GM12878 (cell line): ENCODE data around the gene ARHGEF10L. TPM values are rescaled to one million over a fixed set of nuclear protein-coding genes. Genes with fewer than 3 reads are reported as not detected.

ENCODE experiments used
- ATAC-seq: fragments of 200-7000 bp; cut with Tn5 transposase; 3 replicates; pipeline ENCODE4 v1.9.1; 2020; ENCODE audit warnings: mild to moderate bottlenecking, moderate library complexity
- BruUV-seq: library from RNA; stranded (reverse); fragments of 400-500 nt; replicated peaks from 2 replicates; lab custom pipeline; 2021; lab: Mats Ljungman, UMichigan
- CTCF ChIA-PET: fragments of 300-600 bp; sonication (Branson Sonifier 250); formaldehyde crosslinking; extraction: SDS; loops from one replicate; lab custom pipeline; 2021; ENCODE audit warnings: inconsistent platforms; lab: Yijun Ruan, JAX
- POLR2A ChIA-PET: fragments of 350-600 bp; formaldehyde crosslinking; extraction: SDS; loops from one replicate; lab custom pipeline; 2021; ENCODE audit warnings: inconsistent platforms; lab: Charles Lee
- RAD21 ChIA-PET: fragments of 300-600 bp; sonication (Branson Sonifier 250); formaldehyde crosslinking; loops from one replicate; lab custom pipeline; 2023; ENCODE audit warnings: antibody characterized with exemption; ENCODE audit not compliant: unreplicated experiment; lab: Charles Lee
- SMC1A ChIA-PET: fragments of 300-600 bp; sonication (Branson Sonifier 250); formaldehyde crosslinking; loops from one replicate; lab custom pipeline; 2023; ENCODE audit not compliant: unreplicated experiment, uncharacterized antibody; lab: Charles Lee
- DNase-seq: peaks from one replicate; pipeline ENCODE4 v3.0.0-alpha.2; 2011; ENCODE audit warnings: low read depth, low spot score
- FAIRE-seq: peaks from 3 replicates; lab custom pipeline; 2011; peaks lifted over from hg19 to GRCh38; lab: Jason Lieb, UNC
- H2AFZ ChIP-seq: 2 replicates; pipeline ENCODE4 v1.6.0; 2011; ENCODE audit warnings: low read depth, low read length, control low read depth; ENCODE audit not compliant: control insufficient read depth
- H3K27ac ChIP-seq: 2 replicates; pipeline ENCODE4 v1.5.1; 2011; ENCODE audit warnings: control low read depth; ENCODE audit not compliant: control insufficient read depth, insufficient read depth
- H3K27me3 ChIP-seq, 2 experiments: replicated peaks in 1 of 2; 2 replicates each; pipeline versions ENCODE4 v1.6.0 to v1.6.1; 2011; ENCODE audit warnings: low read length in 1 of 2; ENCODE audit not compliant: control insufficient read depth in 2 of 2, insufficient read depth in 2 of 2
- H3K36me3 ChIP-seq, 2 experiments: 2 replicates each; pipeline ENCODE4 v1.5.1; 2011; ENCODE audit warnings: low read length in 1 of 2; ENCODE audit not compliant: control insufficient read depth in 2 of 2, insufficient read depth in 2 of 2
- H3K4me1 ChIP-seq: 2 replicates; pipeline ENCODE4 v1.6.1; 2011; ENCODE audit warnings: mild to moderate bottlenecking, low read length, moderate library complexity, mixed read lengths; ENCODE audit not compliant: control insufficient read depth, insufficient read depth
- H3K4me2 ChIP-seq: 2 replicates; pipeline ENCODE4 v1.6.0; 2011; ENCODE audit warnings: control low read depth; ENCODE audit not compliant: control insufficient read depth, insufficient read depth
- H3K4me3 ChIP-seq: fragments of 200-600 bp; sonication (generic); 2 replicates; pipeline ENCODE4 v1.5.1; 2016
- H3K79me2 ChIP-seq: 2 replicates; pipeline ENCODE4 v1.6.0; 2011; ENCODE audit warnings: low read length; ENCODE audit not compliant: control insufficient read depth, insufficient read depth
- H3K9ac ChIP-seq: 2 replicates; pipeline ENCODE4 v1.8.0; 2011; ENCODE audit warnings: low read length, control low read depth, mixed read lengths; ENCODE audit not compliant: control insufficient read depth, insufficient read depth
- H3K9me3 ChIP-seq: replicated peaks from 3 replicates; pipeline ENCODE4 v1.5.1; 2011; ENCODE audit warnings: mild to moderate bottlenecking, low read length; ENCODE audit not compliant: control insufficient read depth, insufficient read depth
- H4K20me1 ChIP-seq: 2 replicates; pipeline ENCODE4 v1.6.0; 2011; ENCODE audit not compliant: control insufficient read depth, insufficient read depth
- BCL11A ChIP-seq: IDR thresholded peaks from 2 replicates; pipeline ENCODE4 v1.6.1; 2011; ENCODE audit warnings: low read depth, low read length
- CEBPZ ChIP-seq: fragments of 150-350 bp; IDR thresholded peaks from 2 replicates; pipeline ENCODE4 v1.6.1; 2016; ENCODE audit warnings: low read depth, low read length
- CHD4 ChIP-seq: fragments of 200-600 bp; sonication (generic); IDR thresholded peaks from 2 replicates; pipeline ENCODE4 v1.6.1; 2016; ENCODE audit warnings: mild to moderate bottlenecking
- KLF5 ChIP-seq: fragments of 450-650 bp; IDR thresholded peaks from 2 replicates; pipeline ENCODE4 v1.6.1; 2014; ENCODE audit warnings: mild to moderate bottlenecking; ENCODE audit not compliant: partially characterized antibody
- SMARCA5 ChIP-seq: fragments of 450-650 bp; IDR thresholded peaks from 2 replicates; pipeline ENCODE4 v1.6.1; 2017; ENCODE audit warnings: mild to moderate bottlenecking
- WGBS: methylation state at CpG from one replicate; pipeline ENCODE4 v1.1.6; 2016; ENCODE audit warnings: low lambda C conversion rate; ENCODE audit not compliant: insufficient replicate concordance, insufficient coverage; ENCODE audit errors: missing lambda C conversion rate; 5-methylcytosine and 5-hydroxymethylcytosine counted together
- in situ Hi-C: fragments of 300-500 bp; cut with MboI; formaldehyde crosslinking; loops from 9 replicates; pipeline ENCODE4 v1.14.3; 2018; ENCODE audit warnings: mixed read lengths
- intact Hi-C: fragments of 100-400 bp; cut with micrococcal nuclease; formaldehyde crosslinking; loops from one replicate; pipeline ENCODE4 v1.14.2; 2022; ENCODE audit not compliant: unreplicated experiment
- polyA plus RNA-seq, 11 experiments: library from polyadenylated mRNA; depleted of rRNA in 4 of 11; unstranded in 6 of 11; stranded (reverse) in 5 of 11; fragments of >200 nt; fragmentation: Nextera tagmentation in 4 of 11; fragmentation: Illumina TruSeq in 1 of 11; extraction: Ambion mirVana in 4 of 11; extraction: Trizol in 1 of 11; gene quantifications; 1 replicate in 1 of 11; 2 replicates in 10 of 11; pipeline versions ENCODE4 v1.2.1 to v1.2.3, GENCODE V29; 2011 to 2016; ENCODE audit warnings: inconsistent platforms in 2 of 11, missing spikeins in 2 of 11, low read depth in 1 of 11
- total RNA-seq, 4 experiments: library from RNA; depleted of rRNA in 3 of 4; stranded (reverse); fragments of >200 nt in 3 of 4; fragmentation: Illumina TruSeq in 1 of 4; extraction: Trizol in 1 of 4; gene quantifications; 2 replicates each; pipeline versions ENCODE4 v1.2.1 to v1.2.3, GENCODE V29; 2013 to 2021
- TF ChIP-seq, protein P1 (sequence below): fragments of 450-650 bp; IDR thresholded peaks from 2 replicates; pipeline ENCODE4 v1.6.1; 2016; ENCODE audit warnings: mild to moderate bottlenecking

ARHGEF10L gene
- total and polyA plus RNA-seq, 10 of the 15 experiments (the other 5 are each of a cell fraction or from before 2014, with no cell fraction given): 0.05 to 0.94 (median 0.28) TPM; not detected in 2

DNA sequence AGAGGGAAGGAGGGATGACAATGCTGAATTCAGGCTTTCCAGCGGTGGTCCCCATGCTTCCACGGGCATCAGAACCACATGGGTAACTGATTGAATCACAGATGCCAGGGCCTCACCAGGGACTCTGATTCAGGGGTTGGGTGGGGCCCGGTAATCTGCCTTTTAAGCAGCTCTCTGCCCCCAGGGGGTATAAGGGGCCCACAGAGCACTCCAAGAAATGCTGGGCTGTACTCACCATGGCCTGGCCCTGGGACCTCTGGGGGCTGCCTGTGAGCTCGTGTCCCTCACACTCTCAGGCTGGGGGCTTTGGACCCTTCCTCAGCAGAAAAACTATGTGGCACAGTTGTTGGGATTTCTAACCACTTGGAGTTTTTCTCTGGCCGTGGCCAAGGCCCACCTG, 70.6 kb downstream of the ARHGEF10L start:
- FAIRE-seq (no peak), ATAC-seq (no peak), DNase-seq (no peak)
- in situ Hi-C loops (no loop called here), intact Hi-C loops (no loop called here)
- Histone ChIP-seq H3K36me3 (no peaks in the 10 kb centered on the region), H4K20me1 (no peaks in the 10 kb centered on the region), H3K9me3 (no peaks in the 10 kb centered on the region), H2AFZ (no peak overlapping the region), H3K4me1 (no peaks in the 10 kb centered on the region), H3K9ac (no peak overlapping the region), H3K27me3 (peaks cover 0 to 2% of the 10 kb centered on the region in 2 experiments; a peak in 2 of 4 replicates), H3K4me3 (no peak overlapping the region), H3K79me2 (no peaks in the 10 kb centered on the region), H3K4me2 (no peak overlapping the region), H3K27ac (no peak overlapping the region)
- ChIA-PET SMC1A (interaction anchor here (0.6 kb wide), 1 partner anchor 146 kb away, joined by 3 read pairs; no protein-coding TSS in a partner anchor), CTCF (interaction anchor here (1.6 to 9.7 kb wide), 2 partner anchors 109 to 116 kb away, joined by 4 to 255 read pairs; no protein-coding TSS in a partner anchor), POLR2A (no interaction called here), RAD21 (interaction anchor here (3.1 kb wide), 1 partner anchor 108 kb away, joined by 10 read pairs; no protein-coding TSS in a partner anchor)
- no TSS peak for BruUV-seq
- 1% methylated on average over 5 of the region's 5 CpGs for WGBS
- TF ChIP-seq, protein P1, sequence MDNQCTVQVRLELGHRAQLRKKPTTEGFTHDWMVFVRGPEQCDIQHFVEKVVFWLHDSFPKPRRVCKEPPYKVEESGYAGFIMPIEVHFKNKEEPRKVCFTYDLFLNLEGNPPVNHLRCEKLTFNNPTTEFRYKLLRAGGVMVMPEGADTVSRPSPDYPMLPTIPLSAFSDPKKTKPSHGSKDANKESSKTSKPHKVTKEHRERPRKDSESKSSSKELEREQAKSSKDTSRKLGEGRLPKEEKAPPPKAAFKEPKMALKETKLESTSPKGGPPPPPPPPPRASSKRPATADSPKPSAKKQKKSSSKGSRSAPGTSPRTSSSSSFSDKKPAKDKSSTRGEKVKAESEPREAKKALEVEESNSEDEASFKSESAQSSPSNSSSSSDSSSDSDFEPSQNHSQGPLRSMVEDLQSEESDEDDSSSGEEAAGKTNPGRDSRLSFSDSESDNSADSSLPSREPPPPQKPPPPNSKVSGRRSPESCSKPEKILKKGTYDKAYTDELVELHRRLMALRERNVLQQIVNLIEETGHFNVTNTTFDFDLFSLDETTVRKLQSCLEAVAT: no peak
- TF ChIP-seq SMARCA5: no peak
- TF ChIP-seq BCL11A: no peak

DNA sequence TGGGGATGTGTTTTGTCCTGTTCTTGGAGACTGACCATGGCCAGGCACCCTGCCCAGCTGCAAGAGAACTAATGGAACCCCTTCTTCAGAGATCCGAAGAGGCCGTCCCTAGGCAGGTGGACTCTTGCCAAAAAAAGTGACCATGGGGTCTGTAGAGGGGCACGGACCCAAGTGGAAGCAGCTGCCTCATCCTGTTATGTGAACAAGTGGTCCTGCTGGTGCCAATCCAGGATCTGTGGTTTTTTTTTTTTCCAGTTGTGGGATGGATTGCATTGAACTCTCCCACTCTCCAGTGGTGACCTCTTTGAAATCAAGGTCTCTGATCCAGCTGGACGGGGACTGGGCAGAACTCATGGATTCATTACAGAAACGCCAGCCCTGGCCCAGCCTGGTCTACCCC, 71.2 kb downstream of the ARHGEF10L start:
- no peak for ATAC-seq
- H3K9ac ChIP-seq: no peak overlapping the region
- RAD21 ChIA-PET: interaction anchor here (0.9 to 3.1 kb wide), 4 partner anchors 51 to 119 kb away, joined by 3 to 10 read pairs (median 4); no protein-coding TSS in a partner anchor
- intact Hi-C loops: no loop called here
- H3K27me3 ChIP-seq: peaks cover 0 to 2% of the 10 kb centered on the region in 2 experiments; a peak in 2 of 4 replicates
- in situ Hi-C loops: no loop called here
- no peaks in the 10 kb centered on the region for H3K79me2 ChIP-seq
- CTCF ChIA-PET: interaction anchor here (1.1 to 9.7 kb wide), 2 partner anchors 10 to 109 kb away, joined by 4 to 255 read pairs; no protein-coding TSS in a partner anchor
- H3K9me3 ChIP-seq: no peaks in the 10 kb centered on the region
- H3K36me3 ChIP-seq: no peaks in the 10 kb centered on the region
- BruUV-seq: no TSS peak
- no peak overlapping the region for H3K4me3 ChIP-seq
- WGBS: 1% methylated on average over 5 of the region's 5 CpGs
- H4K20me1 ChIP-seq: no peaks in the 10 kb centered on the region
- H2AFZ ChIP-seq: no peak overlapping the region
- no peak for DNase-seq
- SMC1A ChIA-PET: no interaction called here
- POLR2A ChIA-PET: interaction anchor here (0.6 kb wide), 1 partner anchor 116 kb away, joined by 6 read pairs; no protein-coding TSS in a partner anchor
- no peak for FAIRE-seq
- no peak overlapping the region for H3K4me2 ChIP-seq
- H3K27ac ChIP-seq: no peak overlapping the region
- H3K4me1 ChIP-seq: no peaks in the 10 kb centered on the region
- TF ChIP-seq CEBPZ (no peak), CHD4 (no peak), KLF5 (no peak)
